ENCODE results near the gene GRIA2.

GRIA2 gene

GRCh38 chr4:157265281-157265680 lies 44.8 kb downstream of the GRIA2 start:
- DNase-seq (ENCODE audit: low read depth) = peak; percentile 14

- no peak for DNase-seq (ENCODE audit: low read depth)
Observed at GRCh38 chr4:157270108-157270507, 49.6 kb downstream of the GRIA2 start.

GRCh38 chr4:157270552-157270951 lies 50.0 kb downstream of the GRIA2 start:
- no peak for DNase-seq (ENCODE audit: low read depth)

GRCh38 chr4:157271166-157271869 lies 50.8 kb downstream of the GRIA2 start:
- DNase-seq (ENCODE audit: low read depth) = peak; percentile 71

- DNase-seq (ENCODE audit: low read depth) = peak; percentile 6
Observed at GRCh38 chr4:157280673-157281072, 60.1 kb downstream of the GRIA2 start.

- DNase-seq (ENCODE audit: low read depth) = no peak
Observed at GRCh38 chr4:157282019-157282418, 61.5 kb downstream of the GRIA2 start.

GRCh38 chr4:157287445-157287844 lies 66.9 kb downstream of the GRIA2 start:
- no peak for DNase-seq (ENCODE audit: low read depth)

- DNase-seq (ENCODE audit: low read depth) = no peak
Observed at GRCh38 chr4:157290622-157291021, 70.1 kb downstream of the GRIA2 start.

GRCh38 chr4:157291071-157291470 lies 70.5 kb downstream of the GRIA2 start:
- peak; percentile 51 for DNase-seq (ENCODE audit: low read depth)

GRCh38 chr4:157293673-157294072 lies 73.1 kb downstream of the GRIA2 start:
- no peak for DNase-seq (ENCODE audit: low read depth)

GRCh38 chr4:157294575-157294974 lies 74.0 kb downstream of the GRIA2 start:
- DNase-seq (ENCODE audit: low read depth) = no peak

- no peak for DNase-seq (ENCODE audit: low read depth)
Observed at GRCh38 chr4:157300701-157301100, 80.2 kb downstream of the GRIA2 start.

GRCh38 chr4:157303471-157303960 lies 83.0 kb downstream of the GRIA2 start:
- no peak for DNase-seq (ENCODE audit: low read depth)

GRCh38 chr4:157304769-157305168 lies 84.2 kb downstream of the GRIA2 start:
- no peak for DNase-seq (ENCODE audit: low read depth)

- no peak for DNase-seq (ENCODE audit: low read depth)
Observed at GRCh38 chr4:157312702-157313101, 92.2 kb downstream of the GRIA2 start.

GRCh38 chr4:157314906-157315305 lies 94.4 kb downstream of the GRIA2 start:
- no peak for DNase-seq (ENCODE audit: low read depth)

- peak; percentile 56 for DNase-seq (ENCODE audit: low read depth)
Observed at GRCh38 chr4:157315968-157316367, 95.4 kb downstream of the GRIA2 start.

- no peak for DNase-seq (ENCODE audit: low read depth)
Observed at GRCh38 chr4:157320092-157320491, 99.6 kb downstream of the GRIA2 start.

- no peak for DNase-seq (ENCODE audit: low read depth)
Observed at GRCh38 chr4:157327666-157328065, 107.1 kb downstream of the GRIA2 start.

- no peak for DNase-seq (ENCODE audit: low read depth)
Observed at GRCh38 chr4:157357887-157358286, 137.4 kb downstream of the GRIA2 start.

GRCh38 chr4:157358439-157358838 lies 137.9 kb downstream of the GRIA2 start:
- DNase-seq (ENCODE audit: low read depth) = no peak

GRCh38 chr4:157358851-157359250 lies 138.3 kb downstream of the GRIA2 start:
- DNase-seq (ENCODE audit: low read depth) = no peak

- DNase-seq (ENCODE audit: low read depth) = no peak
Observed at GRCh38 chr4:157363360-157363759, 142.8 kb downstream of the GRIA2 start.

- DNase-seq (ENCODE audit: low read depth) = no peak
Observed at GRCh38 chr4:157372154-157372553, 151.6 kb downstream of the GRIA2 start.

Data from ELR (cell line).